Right lobe of liver (tissue), 4 donors: Measurements from ENCODE around the gene SNTN.

Source experiments
- POLR2A ChIP-seq: fragments of 450-650 bp; IDR thresholded peaks from one replicate; pipeline ENCODE4 v1.6.1; 2017; ENCODE audit warnings: antibody characterized with exemption, mild to moderate bottlenecking
- TF ChIP-seq, protein P1 (sequence below), 4 donors: fragments of 200-600 bp in 3 of 4; fragments of 450-650 bp in 1 of 4; IDR thresholded peaks; one replicate each; pipeline versions ENCODE4 v1.5.1 to v1.8.0; 2016 to 2022; ENCODE audit warnings: antibody characterized with exemption in 4 of 4, mild to moderate bottlenecking in 2 of 4
- donor health status: DM: no; HTN: no; CAD: no.
- donor health status: DM: no; HTN: no; CAD: no.
- donor health status: DM: no; HTN: yes; CAD: no.

- TF ChIP-seq, protein P1, sequence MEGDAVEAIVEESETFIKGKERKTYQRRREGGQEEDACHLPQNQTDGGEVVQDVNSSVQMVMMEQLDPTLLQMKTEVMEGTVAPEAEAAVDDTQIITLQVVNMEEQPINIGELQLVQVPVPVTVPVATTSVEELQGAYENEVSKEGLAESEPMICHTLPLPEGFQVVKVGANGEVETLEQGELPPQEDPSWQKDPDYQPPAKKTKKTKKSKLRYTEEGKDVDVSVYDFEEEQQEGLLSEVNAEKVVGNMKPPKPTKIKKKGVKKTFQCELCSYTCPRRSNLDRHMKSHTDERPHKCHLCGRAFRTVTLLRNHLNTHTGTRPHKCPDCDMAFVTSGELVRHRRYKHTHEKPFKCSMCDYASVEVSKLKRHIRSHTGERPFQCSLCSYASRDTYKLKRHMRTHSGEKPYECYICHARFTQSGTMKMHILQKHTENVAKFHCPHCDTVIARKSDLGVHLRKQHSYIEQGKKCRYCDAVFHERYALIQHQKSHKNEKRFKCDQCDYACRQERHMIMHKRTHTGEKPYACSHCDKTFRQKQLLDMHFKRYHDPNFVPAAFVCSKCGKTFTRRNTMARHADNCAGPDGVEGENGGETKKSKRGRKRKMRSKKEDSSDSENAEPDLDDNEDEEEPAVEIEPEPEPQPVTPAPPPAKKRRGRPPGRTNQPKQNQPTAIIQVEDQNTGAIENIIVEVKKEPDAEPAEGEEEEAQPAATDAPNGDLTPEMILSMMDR (IDR thresholded peaks at IDR 0.05): no peak
- TF ChIP-seq POLR2A: no peak
These were observed 12.7 kb upstream of the SNTN start for GRCh38 chr3:63639806-63640205.
